GM18873 (cell line): ENCODE measurements around the gene JAM2.
"Not testable (repeated sequence)": the region's sequence is repeated elsewhere in the genome, so short reads cannot be mapped to it uniquely, and the experiment has no call there.

ENCODE experiments used
- ATAC-seq: cut with Tn5 transposase; IDR thresholded peaks from one replicate; pipeline ENCODE4 v1.9.1; 2021; ENCODE audit warnings: mild to moderate bottlenecking, moderate library complexity, moderate number of reproducible peaks; ENCODE audit not compliant: unreplicated experiment, low FRiP score

JAM2 gene, protein sequence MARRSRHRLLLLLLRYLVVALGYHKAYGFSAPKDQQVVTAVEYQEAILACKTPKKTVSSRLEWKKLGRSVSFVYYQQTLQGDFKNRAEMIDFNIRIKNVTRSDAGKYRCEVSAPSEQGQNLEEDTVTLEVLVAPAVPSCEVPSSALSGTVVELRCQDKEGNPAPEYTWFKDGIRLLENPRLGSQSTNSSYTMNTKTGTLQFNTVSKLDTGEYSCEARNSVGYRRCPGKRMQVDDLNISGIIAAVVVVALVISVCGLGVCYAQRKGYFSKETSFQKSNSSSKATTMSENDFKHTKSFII

DNA sequence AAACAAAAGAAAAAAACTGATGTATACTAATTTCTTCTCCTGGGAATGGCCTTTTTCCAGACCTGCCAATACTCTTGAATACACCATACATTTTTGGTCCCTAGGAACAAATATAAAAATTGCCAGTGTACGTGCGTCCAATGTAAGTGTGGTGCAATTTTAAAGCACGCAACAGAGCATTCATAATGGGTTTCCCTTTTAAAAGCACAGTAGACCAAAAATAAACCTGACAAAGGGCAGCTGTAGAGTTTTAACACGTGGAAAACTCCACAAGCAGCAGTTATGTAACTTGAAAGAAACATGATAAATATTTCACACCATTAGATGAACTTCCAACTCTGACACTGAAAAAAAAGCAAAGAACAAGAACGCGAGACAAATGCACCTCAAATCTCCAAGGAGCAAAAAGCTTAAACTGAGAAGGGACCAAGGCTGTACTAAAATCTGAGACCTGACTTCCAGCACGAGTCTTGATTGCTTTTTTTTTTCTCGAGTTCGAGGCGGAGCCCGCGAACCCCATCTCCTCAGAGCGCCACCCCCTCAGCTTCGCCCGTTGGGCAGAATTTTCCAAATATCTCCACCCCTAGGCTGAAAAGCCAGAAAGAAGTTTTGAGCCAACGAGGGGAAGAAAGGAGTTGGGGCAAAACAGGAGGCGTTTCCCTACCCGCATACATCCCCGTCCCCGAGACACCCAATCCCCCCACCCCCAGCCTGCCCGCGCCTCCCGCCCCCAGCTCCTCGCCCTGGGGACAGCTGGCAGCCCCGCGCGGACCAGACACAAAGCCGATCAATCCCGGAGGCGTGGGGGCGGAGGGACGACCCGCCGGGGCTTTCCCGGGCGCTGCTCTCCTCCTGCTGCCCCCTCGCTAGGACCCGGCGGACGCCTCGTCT, at the start of gene JAM2:
Gene JAM2 (plus strand): TSS at position 599 of the 891 bp plus-strand sequence. CDS start 564 bp downstream, outside the sequence.
- peak; percentile 36 for ATAC-seq

DNA sequence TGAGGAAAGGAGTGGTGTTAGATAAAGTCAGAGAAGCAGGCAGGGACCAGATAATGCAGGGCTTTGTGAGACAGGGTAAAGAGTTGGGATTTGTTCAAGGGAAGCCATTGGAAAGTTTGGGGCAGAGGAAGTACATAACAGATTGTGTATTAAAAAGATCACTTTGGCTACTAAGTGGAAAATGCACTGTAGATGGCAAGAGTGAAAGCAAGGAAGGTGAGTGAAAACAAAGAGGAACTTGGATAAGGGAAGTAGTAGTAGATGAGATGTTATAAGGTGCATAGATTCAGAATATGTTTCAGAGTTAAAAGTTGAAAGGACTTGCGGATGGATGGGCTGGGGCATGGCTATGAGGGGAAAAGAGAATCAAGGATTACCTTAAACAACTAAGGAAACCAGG, 49.2 kb upstream of the JAM2 start:
- no peak for ATAC-seq

DNA sequence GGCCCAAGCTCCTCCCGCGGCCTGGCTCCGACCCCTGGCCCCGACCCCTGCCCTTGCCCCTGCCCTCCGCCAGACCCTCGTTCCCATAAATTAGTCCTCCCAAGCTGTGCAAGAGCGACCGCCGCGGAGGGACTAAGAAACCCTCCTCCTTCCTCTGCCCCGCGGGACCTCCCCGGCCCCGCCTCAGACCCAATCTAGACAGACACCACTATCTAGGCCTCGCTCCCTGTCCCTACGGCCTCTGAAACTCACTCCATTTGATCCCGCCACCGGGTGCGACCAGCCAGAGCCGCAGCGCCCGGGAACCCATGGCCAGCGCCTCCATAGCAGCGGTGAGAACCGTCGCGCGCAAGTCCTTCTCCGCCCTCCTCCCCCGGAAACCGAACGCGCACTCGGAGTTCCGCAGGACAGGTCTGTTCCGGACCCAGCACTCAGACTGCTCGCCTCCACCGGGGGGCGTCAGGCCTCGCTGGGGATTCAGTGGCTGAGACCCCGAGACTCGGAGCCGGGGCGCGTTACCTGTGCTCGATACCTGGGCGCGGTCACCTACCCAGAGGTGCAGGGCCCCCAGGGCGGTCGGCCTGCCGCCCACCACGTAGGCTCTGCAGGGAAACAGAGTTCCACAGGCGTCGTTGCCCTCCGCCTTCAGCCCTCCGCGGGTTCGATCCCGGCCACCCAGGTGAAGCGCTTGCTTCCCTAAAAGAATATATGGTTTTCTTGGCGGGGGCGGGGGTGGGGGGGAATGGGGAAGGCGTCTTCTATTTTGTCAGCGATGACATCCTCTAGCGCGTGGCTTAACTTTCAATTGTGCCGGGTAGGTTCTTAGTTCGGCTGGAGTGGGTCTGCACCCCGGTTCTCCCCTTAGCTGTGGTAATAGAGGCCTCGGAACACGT, 31.7 kb upstream of the JAM2 start, which contains the start of gene MRPL39:
Gene MRPL39 (minus strand): TSS at position 331 of the 893 bp plus-strand sequence. CDS start 6 bp downstream, at position 325.
- peak; percentile 92 for ATAC-seq

DNA sequence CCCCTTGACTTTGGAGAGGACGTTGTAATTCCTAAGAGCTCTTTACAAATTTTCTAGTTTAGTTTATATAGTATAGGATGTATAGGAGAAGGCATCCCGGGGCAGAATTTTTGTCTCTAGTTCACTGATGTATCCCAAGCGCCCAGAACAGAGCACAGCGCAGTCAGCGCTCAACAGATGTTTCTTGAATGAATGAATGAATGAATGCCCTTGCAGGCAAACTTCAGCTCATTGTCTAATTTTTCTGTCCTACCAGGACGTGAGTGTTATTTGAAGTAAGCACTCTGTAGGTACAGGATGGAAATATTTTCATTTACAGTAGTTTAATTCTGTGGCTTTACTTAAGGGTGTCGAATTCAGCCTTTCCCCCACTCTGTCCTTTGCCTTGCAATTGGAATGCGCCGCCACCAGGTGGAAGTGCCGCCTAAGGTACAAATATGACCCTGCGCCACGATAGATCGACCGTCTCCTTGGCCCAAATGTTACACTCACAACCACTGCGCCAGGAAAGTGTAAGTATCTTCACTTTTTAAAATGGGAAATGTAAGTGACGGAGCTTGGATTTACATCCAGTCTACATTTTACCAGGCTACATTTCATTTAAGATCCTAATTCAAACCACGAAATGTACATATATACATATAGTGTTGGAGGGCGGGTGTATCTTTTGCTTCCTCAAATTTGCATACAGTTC, 30.9 kb upstream of the JAM2 start:
- peak; percentile 80 for ATAC-seq

DNA sequence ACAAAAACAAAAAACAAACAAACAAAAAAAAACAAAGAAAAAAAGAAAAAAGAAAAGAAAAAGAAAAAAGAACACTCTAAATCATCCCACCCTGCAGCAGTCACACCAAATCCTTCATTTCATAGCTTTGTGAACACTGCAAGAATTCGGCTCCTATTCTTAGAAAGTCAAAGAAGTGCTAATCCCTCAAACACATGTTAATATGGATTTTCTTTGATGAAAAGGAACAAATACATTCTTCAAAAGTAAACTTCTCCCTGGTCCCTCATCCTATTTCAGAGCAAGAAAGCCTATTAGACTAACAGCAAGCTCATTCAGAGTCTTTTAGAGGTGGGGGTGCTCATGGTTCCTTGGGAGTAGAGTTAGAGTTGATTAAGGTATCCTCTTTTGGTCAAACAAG, 24.6 kb upstream of the JAM2 start:
- ATAC-seq, result no peak

DNA sequence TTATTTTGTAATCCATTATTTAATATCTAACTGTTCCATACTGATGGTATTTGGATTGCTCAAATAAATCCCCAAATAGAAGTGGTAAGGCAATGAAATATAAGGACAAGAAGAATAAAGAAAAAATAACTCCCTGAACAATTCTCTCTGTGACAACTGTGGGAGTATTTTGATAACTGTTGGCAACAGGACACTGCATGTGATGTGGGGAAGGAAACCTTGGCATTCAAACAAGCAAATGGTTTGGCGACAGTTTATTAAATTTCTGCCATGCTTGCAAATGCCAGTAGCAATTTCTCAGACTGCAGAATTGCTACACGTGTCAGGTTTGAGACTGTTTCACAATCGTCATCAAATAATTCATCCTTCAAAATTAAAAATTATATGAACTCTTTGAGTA, 23.2 kb upstream of the JAM2 start:
- ATAC-seq, result no peak

DNA sequence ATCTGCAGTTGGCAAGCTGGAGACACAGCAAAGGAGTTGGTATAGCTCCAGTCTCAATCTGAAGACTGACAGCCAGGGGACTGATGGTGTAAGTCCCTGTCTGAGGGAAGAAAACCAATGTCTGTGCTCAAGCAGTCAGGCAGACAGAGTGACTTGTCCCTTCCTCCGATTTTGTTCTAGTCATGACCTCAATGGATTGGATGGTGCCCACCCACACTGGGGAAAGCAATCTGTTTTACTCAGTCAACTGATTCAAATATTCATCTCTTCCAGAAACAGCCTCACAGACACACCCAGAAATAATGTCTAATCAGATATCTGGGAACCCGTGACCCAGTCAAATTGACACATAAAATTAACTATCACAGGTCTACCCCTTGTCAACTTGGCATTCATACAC, 19.9 kb upstream of the JAM2 start:
- no peak for ATAC-seq

DNA sequence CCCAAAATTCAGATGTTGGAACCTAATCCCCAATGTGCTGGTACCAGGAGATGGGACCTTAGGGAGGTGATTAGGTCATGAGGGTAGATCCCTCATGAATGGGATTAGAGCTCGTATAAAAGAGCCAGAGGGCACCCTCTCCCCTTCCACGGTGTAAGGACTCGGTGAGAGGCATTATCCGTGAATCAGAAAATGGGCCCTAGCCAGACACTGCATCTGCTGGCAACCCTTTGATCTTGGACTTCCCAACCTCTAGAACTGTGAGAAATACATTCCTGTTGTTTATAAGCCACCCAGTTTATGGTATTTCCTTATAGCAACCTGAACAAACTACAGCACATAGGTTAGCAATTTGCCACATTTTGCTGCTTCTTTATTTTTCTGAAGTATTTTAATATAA, 14.5 kb upstream of the JAM2 start:
- no peak for ATAC-seq

DNA sequence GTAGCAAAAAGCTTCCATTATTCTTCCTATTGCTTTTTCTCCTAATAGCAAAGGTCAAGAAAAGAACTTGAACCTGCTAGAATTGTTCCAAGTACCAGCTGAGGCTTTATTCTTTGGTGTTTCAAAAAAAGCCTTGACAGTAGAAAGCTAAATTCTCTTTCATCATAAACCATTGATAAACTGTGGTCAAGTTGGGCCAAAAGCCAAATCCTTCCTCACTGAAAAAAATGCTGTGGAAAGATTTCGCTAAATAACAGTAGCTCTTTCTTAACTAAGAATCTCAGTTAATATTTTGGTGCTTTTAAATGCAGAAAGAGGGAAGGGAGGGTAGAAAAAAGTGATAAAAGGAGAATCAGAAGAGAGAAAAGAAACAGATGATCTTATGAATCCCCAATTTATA, 14.0 kb upstream of the JAM2 start:
- ATAC-seq, result no peak

DNA sequence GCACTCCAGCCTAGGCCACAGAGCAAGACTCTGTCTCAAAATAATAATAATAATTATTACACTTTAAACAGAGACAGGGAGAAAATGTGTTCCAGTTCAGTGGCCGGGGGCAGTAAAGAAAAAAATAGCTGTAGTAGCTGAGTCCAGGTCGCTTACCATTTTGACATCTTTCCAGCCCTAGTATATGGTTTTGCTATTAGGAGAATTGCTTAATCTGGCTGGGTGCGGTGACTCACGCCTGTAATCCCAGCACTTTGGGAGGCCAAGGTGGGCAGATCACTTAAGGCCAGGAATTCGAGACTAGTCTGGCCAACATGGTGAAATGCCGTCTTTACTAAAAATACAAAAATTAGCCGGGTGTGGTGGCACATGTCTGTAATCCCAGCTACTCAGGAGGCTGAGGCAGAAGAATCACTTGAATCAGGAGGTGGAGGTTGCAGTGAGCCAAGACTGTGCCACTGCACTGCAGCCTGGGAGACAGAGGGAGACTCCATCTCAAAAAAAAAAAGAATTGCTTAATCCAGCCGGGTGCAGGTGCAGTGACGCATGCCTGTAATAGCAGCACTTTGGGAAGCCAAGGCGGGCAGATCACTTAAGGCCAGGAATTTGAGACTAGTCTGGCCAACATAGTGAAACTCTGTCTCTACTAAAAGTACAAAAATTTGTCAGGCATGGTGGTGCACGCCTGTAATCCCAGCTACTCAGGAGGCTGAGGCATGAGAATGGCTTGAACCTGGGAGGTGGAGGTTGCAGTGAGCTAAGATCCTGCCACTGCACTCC, 13.1 kb upstream of the JAM2 start:
- not testable (repeated sequence) for ATAC-seq

DNA sequence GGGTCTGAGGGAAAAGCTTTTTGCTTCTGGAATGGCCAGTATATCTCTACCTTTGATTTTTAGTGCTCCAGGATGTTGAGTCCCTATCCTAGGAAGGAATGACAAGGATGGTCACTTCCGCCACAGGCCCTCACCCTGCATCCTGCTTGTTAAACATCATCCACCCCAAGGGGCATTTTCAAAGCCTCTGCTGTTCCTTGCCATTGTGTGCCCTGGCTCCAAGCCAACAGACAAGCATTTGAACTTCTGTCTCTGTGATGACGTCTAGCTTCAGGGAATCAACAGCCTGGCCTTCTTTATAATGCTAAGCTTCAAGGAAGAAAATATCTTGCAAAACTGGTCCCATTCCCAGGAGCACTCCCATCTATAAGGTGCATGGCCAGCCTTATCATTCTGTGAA, 12.3 kb upstream of the JAM2 start:
- ATAC-seq, result no peak

DNA sequence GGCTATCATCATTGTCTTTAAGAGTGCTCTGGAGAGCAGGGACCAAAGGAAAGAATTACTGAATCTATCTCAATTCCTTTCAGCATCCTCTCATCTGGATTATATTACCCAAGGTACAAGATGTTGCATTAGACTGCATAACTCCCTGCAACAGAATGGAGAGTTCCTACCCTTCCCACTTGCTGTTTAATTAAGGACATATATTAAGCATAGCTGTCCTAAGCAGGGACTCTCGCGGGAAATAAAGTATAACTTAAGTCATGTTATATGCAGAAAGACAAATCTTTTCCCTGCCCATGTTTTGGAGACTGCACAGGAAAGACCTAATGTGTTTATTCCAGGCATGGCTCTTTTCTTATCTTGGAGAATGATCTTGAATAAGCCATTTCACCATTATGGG, 6.8 kb upstream of the JAM2 start:
- ATAC-seq, result no peak

DNA sequence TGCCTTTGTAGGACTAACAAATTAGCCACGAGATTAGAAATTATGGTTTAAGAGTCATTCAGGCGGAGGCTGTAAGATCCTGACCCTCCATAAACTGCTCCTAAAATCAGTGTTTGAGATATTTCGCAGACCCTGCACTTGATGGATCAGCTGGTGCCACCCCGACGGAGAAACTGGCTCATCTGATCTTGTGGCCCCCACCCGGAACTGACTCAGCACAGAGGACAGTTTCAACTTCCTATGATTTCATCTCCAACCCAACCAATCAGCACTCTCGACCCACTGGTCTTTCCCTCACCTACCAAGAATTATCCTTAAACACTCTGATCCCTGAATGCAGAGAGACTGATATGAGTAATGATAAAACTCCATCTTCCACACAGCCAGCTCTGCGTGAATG, 3.7 kb upstream of the JAM2 start:
- no peak for ATAC-seq

DNA sequence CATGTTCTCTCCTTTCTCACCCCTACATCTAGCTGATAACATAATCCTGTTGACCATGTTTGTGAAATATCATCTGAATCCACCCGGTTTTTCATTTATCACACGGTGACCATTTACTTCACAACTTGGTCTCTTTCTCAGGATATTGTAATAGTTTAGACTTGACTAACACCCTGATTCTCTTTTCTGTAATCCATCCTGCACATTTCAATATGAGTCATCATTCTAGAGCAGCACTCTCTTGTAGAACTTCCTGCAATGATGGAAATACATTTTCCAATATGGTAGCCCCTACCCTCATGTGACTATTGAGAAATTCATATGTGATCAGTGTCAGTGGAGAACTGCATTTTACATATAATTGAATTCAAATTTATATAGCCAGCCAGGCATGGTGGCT, 2.3 kb upstream of the JAM2 start:
- no peak for ATAC-seq

DNA sequence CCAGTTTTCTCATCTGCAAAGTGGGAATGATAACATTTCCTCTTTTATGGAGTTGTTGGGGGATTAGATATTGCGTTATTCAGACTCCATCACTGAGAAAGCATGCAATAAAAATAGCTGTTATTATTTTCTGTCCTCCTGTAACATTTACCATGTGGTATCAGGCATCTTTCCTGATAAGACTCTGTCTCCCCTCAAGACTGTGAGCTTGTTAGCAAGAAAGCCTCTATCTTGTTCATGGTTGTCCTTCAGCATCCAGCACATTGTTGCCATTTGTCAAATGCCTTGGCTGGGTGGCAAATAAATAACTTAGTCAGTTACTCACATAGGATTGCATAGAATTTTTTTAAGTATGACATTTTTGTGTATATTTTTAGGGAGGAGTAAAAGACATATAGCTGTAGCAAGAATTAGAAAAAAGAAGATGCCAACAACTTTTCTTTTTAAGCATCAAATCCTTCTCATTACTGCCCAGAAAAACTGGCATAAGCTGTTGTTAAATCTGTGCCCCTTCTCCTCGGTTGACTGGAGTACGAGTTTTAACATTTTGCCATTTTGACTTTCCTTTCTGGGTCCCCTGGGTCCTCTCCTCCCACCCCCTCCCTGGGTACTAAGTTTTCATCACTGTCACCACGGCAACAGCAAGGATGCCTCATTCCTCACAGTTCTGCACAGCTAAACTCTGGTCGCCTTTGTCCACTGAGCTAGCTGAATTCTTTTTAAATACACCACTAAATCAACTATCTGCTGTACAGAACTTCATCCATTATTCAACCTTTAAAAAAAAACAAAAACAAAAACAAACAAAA, 1.0 kb upstream of the JAM2 start:
- no peak for ATAC-seq

DNA sequence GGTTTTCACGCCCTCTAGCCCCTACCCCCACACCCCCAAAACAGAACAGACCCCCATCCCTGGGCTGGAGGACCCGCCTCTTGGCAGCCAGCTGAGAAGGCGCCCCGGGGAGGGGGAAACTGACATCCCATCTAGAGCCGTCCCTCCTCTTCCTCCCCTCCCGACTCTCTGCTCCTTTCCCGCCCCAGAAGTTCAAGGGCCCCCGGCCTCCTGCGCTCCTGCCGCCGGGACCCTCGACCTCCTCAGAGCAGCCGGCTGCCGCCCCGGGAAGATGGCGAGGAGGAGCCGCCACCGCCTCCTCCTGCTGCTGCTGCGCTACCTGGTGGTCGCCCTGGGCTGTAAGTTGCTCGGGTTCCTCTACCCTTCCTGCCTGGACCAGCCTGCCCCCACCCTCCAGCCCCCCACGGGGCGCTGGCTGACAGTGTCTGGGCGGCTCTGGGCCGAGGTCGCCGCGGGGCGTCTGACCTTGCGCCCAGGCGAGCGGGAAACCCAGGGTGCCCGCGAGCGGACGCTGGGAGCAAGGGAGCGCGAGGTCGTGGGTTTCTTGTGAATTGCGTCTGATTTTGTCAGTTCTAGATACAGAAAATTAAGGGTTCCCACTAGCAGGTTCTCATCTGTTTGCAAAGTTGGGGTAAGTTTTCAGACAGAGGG, 618 bp downstream of the JAM2 start:
- peak; percentile 58 for ATAC-seq

DNA sequence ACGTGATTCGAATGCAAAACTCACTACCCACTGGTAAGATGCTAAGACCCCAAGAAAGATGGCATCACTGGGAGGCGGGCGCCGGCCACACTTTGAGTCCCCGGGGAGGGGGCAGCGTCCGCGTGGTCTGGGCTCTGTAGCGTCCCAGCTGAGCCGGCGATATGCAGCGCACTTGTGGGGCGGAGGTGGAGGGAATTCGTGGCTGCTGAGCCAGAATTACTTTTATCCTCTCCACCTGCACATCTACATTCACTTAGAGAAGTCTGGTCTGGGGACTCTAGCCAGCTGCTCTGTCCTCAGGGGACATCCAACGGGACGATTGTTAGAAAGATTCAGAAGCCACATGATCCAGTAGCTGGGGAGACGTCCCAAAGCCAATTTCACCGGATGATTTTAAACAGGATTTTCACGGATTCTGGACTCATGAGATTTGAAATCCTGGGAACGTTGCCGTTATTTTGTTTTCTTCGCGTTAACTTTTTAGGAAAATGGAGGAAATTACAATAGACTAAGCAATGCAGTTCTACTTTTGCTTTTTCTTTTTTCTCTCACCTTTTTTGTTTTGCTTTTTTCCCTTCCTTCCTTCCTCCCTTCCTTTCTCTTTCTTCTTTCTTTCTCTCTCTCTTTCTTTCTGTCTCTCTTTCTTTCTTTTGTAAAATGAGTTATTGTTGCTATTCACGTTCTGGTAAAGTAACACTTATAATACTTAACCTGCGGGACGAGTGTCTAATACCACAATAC, 1.3 kb downstream of the JAM2 start:
- ATAC-seq, result peak; percentile 23
